SK-N-SH treated with all-trans-retinoic acid at 6 μM for 48 hours (cell line): ENCODE results near the gene YPEL5.

ENCODE experiments used
- ATAC-seq: fragments of 200-7000 bp; cut with Tn5 transposase; 3 replicates; pipeline ENCODE4 v1.9.1; 2020; ENCODE audit warnings: mild to moderate bottlenecking, moderate library complexity
- ARNTL ChIP-seq: fragments of 450-650 bp; formaldehyde crosslinking; IDR thresholded peaks from 2 replicates; pipeline ENCODE4 v1.5.0; 2020; ENCODE audit warnings: low read depth, mild to moderate bottlenecking, moderate library complexity, borderline replicate concordance
- CREB5 ChIP-seq: fragments of 250-450 bp; sonication (Bioruptor Pico); IDR thresholded peaks from 2 replicates; pipeline ENCODE4 v1.5.1; 2020; ENCODE audit warnings: low read depth, mild to moderate bottlenecking, moderate library complexity
- CSDC2 ChIP-seq: fragments of 250-450 bp; sonication (Bioruptor Pico); IDR thresholded peaks from 2 replicates; pipeline ENCODE4 v1.5.0; 2020; ENCODE audit warnings: mild to moderate bottlenecking, moderate library complexity
- CSRNP3 ChIP-seq: fragments of 250-450 bp; sonication (Bioruptor Pico); IDR thresholded peaks from 2 replicates; pipeline ENCODE4 v1.5.1; 2021; ENCODE audit warnings: mild to moderate bottlenecking, moderate library complexity
- ESRRG ChIP-seq: fragments of 250-450 bp; sonication (Bioruptor Pico); IDR thresholded peaks from 2 replicates; pipeline ENCODE4 v1.6.1; 2021; ENCODE audit warnings: mild to moderate bottlenecking
- GLIS3 ChIP-seq: fragments of 250-450 bp; sonication (Bioruptor Pico); IDR thresholded peaks from 2 replicates; pipeline ENCODE4 v1.5.0; 2020; ENCODE audit warnings: mild to moderate bottlenecking, moderate library complexity
- ISL1 ChIP-seq: fragments of 250-450 bp; sonication (Bioruptor Pico); IDR thresholded peaks from 2 replicates; pipeline ENCODE4 v2.1.2; 2022; ENCODE audit warnings: mild to moderate bottlenecking, moderate library complexity
- OSR1 ChIP-seq: fragments of 250-450 bp; sonication (Bioruptor Pico); IDR thresholded peaks from 2 replicates; pipeline ENCODE4 v1.8.0; 2022; ENCODE audit warnings: moderate library complexity, mild to moderate bottlenecking, inconsistent platforms
- PATZ1 ChIP-seq: fragments of 250-450 bp; sonication (Bioruptor Pico); IDR thresholded peaks from 2 replicates; pipeline ENCODE4 v1.8.0; 2020; ENCODE audit warnings: mild to moderate bottlenecking, moderate library complexity, borderline replicate concordance
- PPARA ChIP-seq: fragments of 250-450 bp; sonication (Bioruptor Pico); IDR thresholded peaks from 2 replicates; pipeline ENCODE4 v1.5.0; 2020; ENCODE audit warnings: mild to moderate bottlenecking, borderline replicate concordance
- RARB ChIP-seq: fragments of 250-450 bp; sonication (Bioruptor Pico); IDR thresholded peaks from 2 replicates; pipeline ENCODE4 v1.8.0; 2021; ENCODE audit warnings: mild to moderate bottlenecking, moderate library complexity
- SNAI2 ChIP-seq: fragments of 250-450 bp; sonication (Bioruptor Pico); IDR thresholded peaks from 2 replicates; pipeline ENCODE4 v1.5.0; 2020; ENCODE audit warnings: mild to moderate bottlenecking, moderate library complexity
- TCF4 ChIP-seq: fragments of 250-450 bp; sonication (Bioruptor Pico); IDR thresholded peaks from 2 replicates; pipeline ENCODE4 v1.8.0; 2021; ENCODE audit warnings: mild to moderate bottlenecking, moderate library complexity, borderline replicate concordance
- TOX ChIP-seq: fragments of 250-450 bp; sonication (Bioruptor Pico); IDR thresholded peaks from 2 replicates; pipeline ENCODE4 v1.8.0; 2021; ENCODE audit warnings: mild to moderate bottlenecking, moderate library complexity, borderline replicate concordance
- ZC3H10 ChIP-seq: fragments of 250-450 bp; sonication (Bioruptor Pico); IDR thresholded peaks from 2 replicates; pipeline ENCODE4 v1.5.1; 2021; ENCODE audit warnings: mild to moderate bottlenecking, moderate library complexity
- ZFP3 ChIP-seq: fragments of 250-450 bp; sonication (Bioruptor Pico); IDR thresholded peaks from 2 replicates; pipeline ENCODE4 v1.5.0; 2020; ENCODE audit warnings: mild to moderate bottlenecking, moderate library complexity
- ZFP30 ChIP-seq: fragments of 450-650 bp; formaldehyde crosslinking; IDR thresholded peaks from 2 replicates; pipeline ENCODE4 v1.5.0; 2022; ENCODE audit warnings: mild to moderate bottlenecking, moderate library complexity
- ZNF565 ChIP-seq: fragments of 450-650 bp; formaldehyde crosslinking; conservative IDR thresholded peaks from 2 replicates; pipeline ENCODE4 v1.5.0; 2020; ENCODE audit warnings: low read depth, mild to moderate bottlenecking, moderate library complexity
- ZNF70 ChIP-seq: fragments of 450-650 bp; formaldehyde crosslinking; IDR thresholded peaks from 2 replicates; pipeline ENCODE4 v1.5.0; 2020; ENCODE audit warnings: mild to moderate bottlenecking, moderate library complexity

Gene YPEL5

GRCh38 chr2:30201990-30202389 lies 55.2 kb downstream of the YPEL5 start:
- ATAC-seq: no peak
- TF ChIP-seq ZFP3 (CRISPR knock-in tag) (no peak), PATZ1 (no peak), ISL1 (CRISPR knock-in tag) (no peak), GLIS3 (no peak), OSR1 (CRISPR knock-in tag) (no peak), ARNTL (CRISPR knock-in tag) (no peak), ZNF70 (no peak), SNAI2 (CRISPR knock-in tag) (no peak), TOX (no peak), PPARA (no peak), RARB (CRISPR knock-in tag) (no peak), ZNF565 (no peak), CREB5 (CRISPR knock-in tag) (no peak)

- no peak for ATAC-seq
- TF ChIP-seq ZNF565: no peak
- no peak for TF ChIP-seq CREB5 (CRISPR knock-in tag)
These were observed 56.3 kb downstream of the YPEL5 start for GRCh38 chr2:30203156-30203555.

GRCh38 chr2:30204281-30204680 lies 57.5 kb downstream of the YPEL5 start:
- no peak for ATAC-seq
- no peak for TF ChIP-seq GLIS3
- TF ChIP-seq CSRNP3 (CRISPR knock-in tag): no peak
- no peak for TF ChIP-seq ARNTL (CRISPR knock-in tag)
- no peak for TF ChIP-seq PATZ1
- no peak for TF ChIP-seq CREB5 (CRISPR knock-in tag)

- ATAC-seq: no peak
- TF ChIP-seq ZC3H10 (CRISPR knock-in tag) (no peak), ZFP30 (no peak), TOX (no peak), ZNF70 (peak; percentile 58; the same call in 1 of the 2 replicates), ISL1 (CRISPR knock-in tag) (peak; percentile 65), ESRRG (CRISPR knock-in tag) (no peak), SNAI2 (CRISPR knock-in tag) (0 out of 2 replicates have a peak, but pooled peaks have one; percentile 23), TCF4 (peak; percentile 16; the same call in 1 of the 2 replicates), CSDC2 (CRISPR knock-in tag) (no peak)
These were observed 58.6 kb downstream of the YPEL5 start for GRCh38 chr2:30205456-30205855.
